HEK293 (cell line): ENCODE measurements around the gene CNTNAP5.

Experiments
- CTCF ChIA-PET: fragments of 350-600 bp; formaldehyde crosslinking; extraction: SDS; loops from one replicate; lab custom pipeline; 2021; ENCODE audit warnings: antibody characterized with exemption; lab: Yijun Ruan, JAX
- POLR2A ChIA-PET: fragments of 300-600 bp; formaldehyde crosslinking; extraction: SDS; loops from one replicate; lab custom pipeline; 2020; ENCODE audit warnings: antibody characterized with exemption, inconsistent platforms; lab: Yijun Ruan, JAX
- H3K27ac ChIP-seq: fragments of 200-500 bp; sonication (Bioruptor generic); 2 replicates; pipeline ENCODE4 v1.5.1; 2014; ENCODE audit warnings: low read depth, low read length, control low read depth, inconsistent platforms; ENCODE audit errors: extremely low read depth
- H3K36me3 ChIP-seq, 2 experiments: fragments of 200-500 bp in 1 of 2; sonication (Bioruptor generic) in 1 of 2; 1 replicate in 1 of 2; 2 replicates in 1 of 2; pipeline ENCODE4 v1.5.1; 2014 to 2017; ENCODE audit warnings: inconsistent platforms in 2 of 2, low read length in 2 of 2; ENCODE audit not compliant: control insufficient read depth in 2 of 2, insufficient read depth in 1 of 2
- H3K4me1 ChIP-seq: fragments of 200-500 bp; sonication (Bioruptor generic); 2 replicates; pipeline ENCODE4 v1.5.1; 2014; ENCODE audit warnings: mild to moderate bottlenecking, low read length, inconsistent platforms; ENCODE audit not compliant: control insufficient read depth, insufficient read depth
- H3K4me3 ChIP-seq: 2 replicates; pipeline ENCODE4 v1.5.1; 2011; ENCODE audit warnings: low read depth, mild to moderate bottlenecking, control low read depth, low read length, moderate library complexity
- H3K9me3 ChIP-seq: fragments of 200-500 bp; sonication (Bioruptor generic); 2 replicates; pipeline ENCODE4 v1.5.1; 2014; ENCODE audit warnings: low read depth, low read length, inconsistent platforms; ENCODE audit not compliant: control insufficient read depth, insufficient read depth
- BCL11B ChIP-seq: fragments of 450-650 bp; formaldehyde crosslinking; IDR thresholded peaks from 2 replicates; pipeline ENCODE4 v1.5.1; 2016; ENCODE audit warnings: low read depth, missing biosample characterization, missing genetic modification characterization
- BCL6B ChIP-seq: fragments of 450-650 bp; formaldehyde crosslinking; IDR thresholded peaks from 2 replicates; pipeline ENCODE4 v1.5.1; 2017; ENCODE audit warnings: missing biosample characterization, missing genetic modification characterization
- GLIS2 ChIP-seq: fragments of 450-650 bp; formaldehyde crosslinking; IDR thresholded peaks from 2 replicates; pipeline ENCODE4 v1.5.1; 2016; ENCODE audit warnings: missing biosample characterization, missing genetic modification characterization
- HOXC10 ChIP-seq: sonication (generic); formaldehyde crosslinking; IDR thresholded peaks from 2 replicates; pipeline ENCODE4 v1.8.1; 2023; ENCODE audit warnings: mild to moderate bottlenecking, missing genetic modification reagents
- TSHZ1 ChIP-seq: fragments of 450-650 bp; formaldehyde crosslinking; IDR thresholded peaks from 2 replicates; pipeline ENCODE4 v1.5.1; 2016; ENCODE audit warnings: missing biosample characterization, missing genetic modification characterization, borderline replicate concordance
- WT1 ChIP-seq: fragments of 450-650 bp; formaldehyde crosslinking; IDR thresholded peaks from 2 replicates; pipeline ENCODE4 v1.5.1; 2016; ENCODE audit warnings: missing biosample characterization, missing genetic modification characterization
- ZBTB1 ChIP-seq: fragments of 450-650 bp; formaldehyde crosslinking; IDR thresholded peaks from 2 replicates; pipeline ENCODE4 v1.5.1; 2016; ENCODE audit warnings: missing biosample characterization, missing genetic modification characterization
- ZNF10 ChIP-seq: fragments of 450-650 bp; formaldehyde crosslinking; IDR thresholded peaks from 2 replicates; pipeline ENCODE4 v1.5.1; 2017; ENCODE audit warnings: missing biosample characterization, missing genetic modification characterization
- ZNF132 ChIP-seq: fragments of 450-650 bp; formaldehyde crosslinking; IDR thresholded peaks from 2 replicates; pipeline ENCODE4 v1.5.1; 2017; ENCODE audit warnings: missing biosample characterization, missing genetic modification characterization, borderline replicate concordance
- ZNF175 ChIP-seq: fragments of 450-650 bp; formaldehyde crosslinking; IDR thresholded peaks from 2 replicates; pipeline ENCODE4 v1.5.1; 2016; ENCODE audit warnings: missing biosample characterization, missing genetic modification characterization
- ZNF18 ChIP-seq: fragments of 450-650 bp; formaldehyde crosslinking; IDR thresholded peaks from 2 replicates; pipeline ENCODE4 v1.5.1; 2016; ENCODE audit warnings: missing biosample characterization, missing genetic modification characterization
- ZNF202 ChIP-seq: fragments of 450-650 bp; formaldehyde crosslinking; IDR thresholded peaks from 2 replicates; pipeline ENCODE4 v1.5.1; 2016; ENCODE audit warnings: missing biosample characterization, missing genetic modification characterization, borderline replicate concordance
- ZNF280C ChIP-seq: fragments of 450-650 bp; formaldehyde crosslinking; IDR thresholded peaks from 2 replicates; pipeline ENCODE4 v1.5.1; 2016; ENCODE audit warnings: missing biosample characterization, missing genetic modification characterization
- ZNF324 ChIP-seq: fragments of 450-650 bp; formaldehyde crosslinking; IDR thresholded peaks from 2 replicates; pipeline ENCODE4 v1.5.1; 2016; ENCODE audit warnings: missing biosample characterization, missing genetic modification characterization
- ZNF335 ChIP-seq: fragments of 450-650 bp; formaldehyde crosslinking; conservative IDR thresholded peaks from 2 replicates; pipeline ENCODE4 v1.5.1; 2016; ENCODE audit warnings: missing biosample characterization, missing genetic modification characterization
- ZNF555 ChIP-seq: fragments of 450-650 bp; formaldehyde crosslinking; conservative IDR thresholded peaks from 2 replicates; pipeline ENCODE4 v1.5.1; 2017; ENCODE audit warnings: missing biosample characterization, mild to moderate bottlenecking, missing genetic modification characterization, inconsistent platforms
- ZNF580 ChIP-seq: fragments of 450-650 bp; formaldehyde crosslinking; IDR thresholded peaks from 2 replicates; pipeline ENCODE4 v1.5.1; 2016; ENCODE audit warnings: missing biosample characterization, missing genetic modification characterization
- ZNF626 ChIP-seq: fragments of 450-650 bp; sonication (Bioruptor Pico); formaldehyde crosslinking; IDR thresholded peaks from 2 replicates; pipeline ENCODE4 v1.5.1; 2018; ENCODE audit warnings: missing biosample characterization, missing genetic modification characterization, inconsistent platforms
- ZNF704 ChIP-seq: fragments of 450-650 bp; formaldehyde crosslinking; IDR thresholded peaks from 2 replicates; pipeline ENCODE4 v1.5.1; 2016; ENCODE audit warnings: missing biosample characterization, missing genetic modification characterization
- ZNF707 ChIP-seq: fragments of 450-650 bp; formaldehyde crosslinking; IDR thresholded peaks from 2 replicates; pipeline ENCODE4 v1.5.1; 2016; ENCODE audit warnings: missing biosample characterization, missing genetic modification characterization
- ZNF843 ChIP-seq: fragments of 450-650 bp; formaldehyde crosslinking; IDR thresholded peaks from 2 replicates; pipeline ENCODE4 v1.5.1; 2016; ENCODE audit warnings: missing biosample characterization, missing genetic modification characterization
- ZSCAN4 ChIP-seq: fragments of 450-650 bp; formaldehyde crosslinking; IDR thresholded peaks from 2 replicates; pipeline ENCODE4 v1.5.1; 2017; ENCODE audit warnings: missing biosample characterization, missing genetic modification characterization

Gene CNTNAP5

GRCh38 chr2:124526221-124526620 is 501.1 kb downstream of the CNTNAP5 start (continued):
- TF ChIP-seq ZNF202 (tag by site-specific recombination) (no peak), ZNF707 (tag by site-specific recombination) (no peak), GLIS2 (tag by site-specific recombination) (no peak)

GRCh38 chr2:124530203-124530602 is 505.1 kb downstream of the CNTNAP5 start:
- Histone ChIP-seq H3K4me1 (no peaks in the 10 kb centered on the region), H3K36me3 (no peaks in the 10 kb centered on the region), H3K9me3 (no peaks in the 10 kb centered on the region), H3K27ac (no peak overlapping the region), H3K4me3 (no peak overlapping the region)
- TF ChIP-seq ZNF335 (tag by site-specific recombination) (no peak), HOXC10 (CRISPR knock-in tag) (no peak), ZBTB1 (tag by site-specific recombination) (no peak), ZSCAN4 (tag by site-specific recombination) (no peak), ZNF324 (no peak), ZNF280C (tag by site-specific recombination) (no peak), BCL11B (tag by site-specific recombination) (no peak), ZNF843 (tag by site-specific recombination) (no peak), ZNF18 (tag by site-specific recombination) (no peak)
- ChIA-PET CTCF (interaction anchor here (0.7 kb wide), 1 partner anchor 111 kb away, joined by 3 read pairs; no protein-coding TSS in a partner anchor), POLR2A (no interaction called here)

- no peaks in the 10 kb centered on the region for H3K9me3 ChIP-seq
- no peaks in the 10 kb centered on the region for H3K36me3 ChIP-seq
- ChIA-PET POLR2A (no interaction called here), CTCF (no interaction called here)
- no peaks in the 10 kb centered on the region for H3K4me1 ChIP-seq
- H3K27ac ChIP-seq, result no peak overlapping the region
- H3K4me3 ChIP-seq, result no peak overlapping the region
- TF ChIP-seq TSHZ1 (tag by site-specific recombination), result no peak
- TF ChIP-seq ZNF626, result no peak
- no peak for TF ChIP-seq ZNF555
- TF ChIP-seq BCL6B (tag by site-specific recombination), result no peak
- TF ChIP-seq ZNF10 (tag by site-specific recombination), result no peak
- no peak for TF ChIP-seq WT1 (tag by site-specific recombination)
- no peak for TF ChIP-seq ZNF580
- TF ChIP-seq ZNF175, result no peak
- TF ChIP-seq ZNF704 (tag by site-specific recombination), result no peak
- no peak for TF ChIP-seq ZNF843 (tag by site-specific recombination)
- TF ChIP-seq ZNF132, result no peak
Observed at GRCh38 chr2:124533226-124533954, 508.3 kb downstream of the CNTNAP5 start.
